Measurements from ENCODE around the gene BMPER.

The BMPER gene

DNA sequence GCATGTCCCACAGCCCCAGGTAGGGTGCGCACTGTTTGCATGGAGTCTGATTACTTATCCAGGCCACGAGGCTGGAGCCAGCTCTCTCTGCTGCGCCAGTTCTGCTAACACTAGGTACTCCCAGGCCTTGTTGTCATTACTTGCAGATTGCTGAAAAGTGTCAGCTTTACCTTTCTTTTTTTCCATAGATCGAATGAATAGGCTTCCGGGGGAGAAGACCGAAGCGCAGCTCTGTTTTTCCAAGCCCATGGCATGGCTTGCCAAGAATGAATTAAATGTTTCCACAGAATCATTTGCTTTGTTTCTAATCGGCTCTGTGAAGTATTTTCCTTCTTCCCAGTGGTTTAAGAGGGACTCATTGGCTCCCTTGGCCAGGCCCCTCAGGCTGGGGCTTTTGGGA lies 285.8 kb downstream of the BMPER start:
- no peak for DNase-seq

DNA sequence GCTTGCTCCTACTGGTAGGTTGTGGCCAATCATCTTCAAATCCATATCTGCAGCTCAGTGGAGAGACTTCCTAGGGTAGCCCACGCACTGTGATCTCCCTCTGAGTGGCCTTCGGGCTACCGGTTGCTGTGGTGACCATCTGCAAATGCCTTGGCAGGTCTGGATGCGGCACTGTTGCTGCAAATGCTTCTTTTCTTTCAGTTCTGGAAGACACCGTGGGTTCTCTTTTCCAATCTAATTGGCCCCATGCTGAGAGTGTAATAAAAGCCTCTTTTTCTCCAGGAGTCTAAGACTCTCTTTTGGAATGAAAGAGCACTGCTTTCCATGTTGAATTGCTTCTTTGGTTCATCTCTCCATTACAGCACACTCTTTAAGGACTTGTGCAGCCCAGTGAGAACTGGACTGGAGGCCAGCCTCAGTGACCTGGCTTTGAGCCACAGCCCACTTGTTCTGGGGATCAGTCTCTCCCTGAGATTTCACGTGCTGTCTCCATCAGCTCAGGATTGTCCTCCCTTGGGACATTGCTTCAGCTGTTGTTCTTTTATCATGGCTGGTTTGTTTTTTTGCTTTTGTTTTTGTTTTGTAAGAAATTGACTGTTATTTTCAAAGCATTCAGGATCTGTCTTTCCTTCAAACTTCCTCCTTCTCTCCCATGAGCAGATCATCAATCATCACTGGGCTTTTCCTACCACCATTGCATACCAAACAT lies 286.6 kb downstream of the BMPER start:
- DNase-seq = no peak

- no peak for DNase-seq
These were observed 287.6 kb downstream of the BMPER start for GRCh38 chr7:34192906-34193305.

GRCh38 chr7:34198231-34198641 lies 292.9 kb downstream of the BMPER start:
- no peak for DNase-seq
